ENCODE measurements around the gene CRELD2.

Gene CRELD2

DNA sequence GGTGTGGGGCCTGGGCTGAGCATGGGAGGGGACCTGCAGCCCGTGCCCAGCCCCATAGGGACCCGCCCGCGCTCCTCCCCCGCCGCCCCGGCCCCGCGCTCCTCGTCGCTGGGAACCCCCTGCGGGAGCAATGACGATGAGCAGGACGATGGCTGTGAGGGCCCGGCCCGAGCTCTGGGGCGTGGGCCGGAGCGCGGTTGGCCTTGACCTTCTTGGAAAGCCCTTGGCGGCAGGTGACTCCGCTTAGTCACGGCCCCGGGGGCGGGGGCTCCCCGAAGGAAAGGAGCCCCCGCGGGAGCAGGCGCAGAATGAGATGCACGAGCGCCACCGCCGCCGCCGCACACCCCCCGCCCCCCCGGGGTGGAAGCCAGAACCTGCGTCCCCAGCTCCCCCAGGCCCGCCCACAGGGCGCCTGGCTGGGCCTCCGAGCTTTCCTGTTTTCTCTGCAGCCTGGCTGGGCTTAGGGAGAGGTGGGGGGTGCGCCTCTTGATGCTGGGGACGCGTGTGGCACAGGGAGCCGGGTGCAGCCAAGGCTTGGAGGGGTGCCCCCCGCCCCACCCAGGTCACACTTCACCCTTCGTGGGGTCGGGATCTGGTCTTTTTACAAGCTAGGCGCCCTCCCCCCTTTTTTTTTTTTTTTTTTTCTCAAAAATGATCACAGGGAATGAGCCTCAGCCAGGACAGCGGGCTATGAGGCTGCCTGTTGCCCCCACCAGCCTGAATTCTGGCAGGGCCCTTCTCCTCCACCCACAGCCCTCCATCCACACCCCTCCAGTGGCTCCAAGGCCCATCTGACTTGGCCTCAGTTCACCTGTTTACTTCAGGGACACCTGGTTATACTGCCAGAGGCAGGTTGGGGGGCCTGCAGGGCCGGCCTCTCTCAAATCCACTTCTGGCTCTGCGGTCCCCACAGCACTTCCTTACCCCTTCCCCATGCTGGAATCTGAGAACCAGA lies 17.9 kb downstream of the CRELD2 start:
- H3K9ac ChIP-seq (ENCODE audit: low read length), result peak overlapping the region; percentile 12
- peak overlapping the region; percentile 44 for H3K4me3 ChIP-seq (ENCODE audit: low read length)
- no peaks in the 10 kb centered on the region for H3K27me3 ChIP-seq (ENCODE audit: control insufficient read depth, insufficient read depth, low read length)
- no peak overlapping the region for H3K27ac ChIP-seq (ENCODE audit: low read length)
- no peaks in the 10 kb centered on the region for H3K9me3 ChIP-seq (ENCODE audit: control insufficient read depth, low read depth, low read length)
- peaks cover 5% of the 10 kb centered on the region for H3K4me1 ChIP-seq (ENCODE audit: control insufficient read depth, low read depth, low read length)
- H3K36me3 ChIP-seq (ENCODE audit: control insufficient read depth, low read depth, low read length), result no peaks in the 10 kb centered on the region

DNA sequence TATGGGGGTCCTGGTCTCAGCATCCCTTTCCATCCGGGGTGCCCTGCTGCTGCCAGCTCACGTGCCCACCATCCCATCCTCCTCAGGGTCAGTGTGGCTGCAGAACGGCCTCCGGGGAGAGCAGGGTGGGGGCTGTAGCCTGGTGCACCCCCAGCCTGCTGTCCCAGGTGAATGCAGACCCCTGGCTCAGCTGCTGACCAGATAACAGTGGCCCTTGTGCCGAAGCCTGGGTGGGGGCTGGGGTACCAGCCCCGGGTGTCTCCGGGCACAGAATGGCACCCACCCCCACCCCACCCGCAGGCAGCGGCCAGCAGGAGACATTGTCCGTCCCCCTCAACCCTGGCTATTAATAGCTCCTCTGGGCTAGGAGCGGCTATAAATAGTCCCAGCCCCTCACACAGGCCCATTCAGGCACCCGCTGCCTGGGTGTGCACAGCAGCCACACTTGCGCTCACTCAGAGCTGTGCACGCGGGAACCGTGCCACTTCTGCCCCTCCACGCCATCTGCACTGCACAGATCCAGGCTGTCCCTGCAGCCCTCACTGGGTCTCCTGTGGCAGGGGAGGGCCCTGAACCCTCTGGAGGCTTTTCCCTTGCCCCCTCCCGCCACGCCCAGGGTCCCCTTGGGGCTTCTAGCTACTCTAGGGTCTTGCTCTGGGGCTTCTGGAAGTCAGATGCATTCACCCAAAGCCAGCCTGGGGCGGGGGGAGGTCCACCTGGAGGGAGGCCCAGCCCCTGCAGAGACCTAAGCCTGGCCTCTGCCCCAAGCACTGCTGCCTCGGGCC lies 18.7 kb downstream of the CRELD2 start:
- H3K4me3 ChIP-seq (ENCODE audit: low read length), result no peak overlapping the region
- no peaks in the 10 kb centered on the region for H3K27me3 ChIP-seq (ENCODE audit: control insufficient read depth, insufficient read depth, low read length)
- peaks cover 5% of the 10 kb centered on the region for H3K4me1 ChIP-seq (ENCODE audit: control insufficient read depth, low read depth, low read length)
- no peaks in the 10 kb centered on the region for H3K36me3 ChIP-seq (ENCODE audit: control insufficient read depth, low read depth, low read length)
- H3K9ac ChIP-seq (ENCODE audit: low read length), result peak overlapping the region; percentile 12
- no peaks in the 10 kb centered on the region for H3K9me3 ChIP-seq (ENCODE audit: control insufficient read depth, low read depth, low read length)
- no peak overlapping the region for H3K27ac ChIP-seq (ENCODE audit: low read length)

DNA sequence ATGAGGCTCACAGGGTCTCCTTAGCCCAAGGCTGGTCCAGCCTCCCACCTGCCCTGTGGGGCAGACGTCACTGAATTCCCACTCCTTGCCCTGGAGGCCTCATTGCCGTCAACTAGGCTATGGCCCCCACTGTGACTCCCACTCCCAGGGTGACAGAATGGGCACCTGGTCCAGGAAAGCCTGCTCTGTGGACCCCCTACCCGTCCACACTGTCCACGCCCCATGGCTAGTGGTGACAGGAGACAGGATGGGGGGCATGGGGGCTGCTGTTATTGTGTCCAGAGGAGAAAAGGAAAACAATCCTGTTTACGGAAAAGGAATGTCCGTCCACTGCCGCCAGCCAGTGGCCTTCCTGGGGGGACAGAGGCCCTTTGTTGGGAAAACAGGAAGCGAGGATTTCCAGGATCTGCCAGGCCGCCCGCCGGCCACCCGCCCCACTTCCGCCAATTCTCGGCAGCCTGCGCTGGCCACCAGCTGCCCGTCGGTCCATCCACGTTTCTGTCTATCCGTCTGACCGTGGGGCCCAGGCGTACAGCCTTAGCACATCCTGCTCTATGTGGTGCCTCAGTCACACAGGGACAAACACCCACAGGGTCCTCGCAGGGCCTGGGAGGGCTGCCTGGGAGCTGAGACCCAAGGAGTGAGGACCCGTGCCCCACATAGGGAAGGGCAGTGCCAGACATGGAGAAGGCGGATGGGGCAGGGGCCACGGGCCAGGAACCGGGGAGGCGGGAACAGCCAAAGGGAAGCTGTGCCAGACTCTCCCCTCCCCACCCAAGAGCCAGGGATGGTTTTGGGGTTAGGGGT lies 19.5 kb downstream of the CRELD2 start:
- Histone ChIP-seq H3K9ac (ENCODE audit: low read length) (no peak overlapping the region), H3K4me1 (ENCODE audit: control insufficient read depth, low read depth, low read length) (peaks cover 5% of the 10 kb centered on the region), H3K36me3 (ENCODE audit: control insufficient read depth, low read depth, low read length) (no peaks in the 10 kb centered on the region), H3K4me3 (ENCODE audit: low read length) (no peak overlapping the region), H3K27me3 (ENCODE audit: control insufficient read depth, insufficient read depth, low read length) (no peaks in the 10 kb centered on the region), H3K9me3 (ENCODE audit: control insufficient read depth, low read depth, low read length) (no peaks in the 10 kb centered on the region), H3K27ac (ENCODE audit: low read length) (no peak overlapping the region)

- no peaks in the 10 kb centered on the region for H3K9me3 ChIP-seq (ENCODE audit: control insufficient read depth, low read depth, low read length)
- no peak overlapping the region for H3K9ac ChIP-seq (ENCODE audit: low read length)
- H3K4me1 ChIP-seq (ENCODE audit: control insufficient read depth, low read depth, low read length), result peaks cover 5% of the 10 kb centered on the region
- H3K36me3 ChIP-seq (ENCODE audit: control insufficient read depth, low read depth, low read length), result no peaks in the 10 kb centered on the region
- H3K27ac ChIP-seq (ENCODE audit: low read length), result no peak overlapping the region
- H3K27me3 ChIP-seq (ENCODE audit: control insufficient read depth, insufficient read depth, low read length), result no peaks in the 10 kb centered on the region
- no peak overlapping the region for H3K4me3 ChIP-seq (ENCODE audit: low read length)
These were observed 20.2 kb downstream of the CRELD2 start for GRCh38 chr22:49938565-49939136.

GRCh38 chr22:49941507-49942316 lies 23.3 kb downstream of the CRELD2 start:
- no peak overlapping the region for H3K27ac ChIP-seq (ENCODE audit: low read length)
- H3K36me3 ChIP-seq (ENCODE audit: control insufficient read depth, low read depth, low read length), result no peaks in the 10 kb centered on the region
- H3K4me1 ChIP-seq (ENCODE audit: control insufficient read depth, low read depth, low read length), result peaks cover 1% of the 10 kb centered on the region
- H3K9me3 ChIP-seq (ENCODE audit: control insufficient read depth, low read depth, low read length), result no peaks in the 10 kb centered on the region
- no peak overlapping the region for H3K4me3 ChIP-seq (ENCODE audit: low read length)
- H3K27me3 ChIP-seq (ENCODE audit: control insufficient read depth, insufficient read depth, low read length), result no peaks in the 10 kb centered on the region
- no peak overlapping the region for H3K9ac ChIP-seq (ENCODE audit: low read length)

- no peak overlapping the region for H3K9ac ChIP-seq (ENCODE audit: low read length)
- H3K9me3 ChIP-seq (ENCODE audit: control insufficient read depth, low read depth, low read length), result no peaks in the 10 kb centered on the region
- no peaks in the 10 kb centered on the region for H3K36me3 ChIP-seq (ENCODE audit: control insufficient read depth, low read depth, low read length)
- no peaks in the 10 kb centered on the region for H3K4me1 ChIP-seq (ENCODE audit: control insufficient read depth, low read depth, low read length)
- H3K27ac ChIP-seq (ENCODE audit: low read length), result no peak overlapping the region
- no peak overlapping the region for H3K4me3 ChIP-seq (ENCODE audit: low read length)
- H3K27me3 ChIP-seq (ENCODE audit: control insufficient read depth, insufficient read depth, low read length), result no peaks in the 10 kb centered on the region
These were observed 24.4 kb downstream of the CRELD2 start for GRCh38 chr22:49942565-49943404.

DNA sequence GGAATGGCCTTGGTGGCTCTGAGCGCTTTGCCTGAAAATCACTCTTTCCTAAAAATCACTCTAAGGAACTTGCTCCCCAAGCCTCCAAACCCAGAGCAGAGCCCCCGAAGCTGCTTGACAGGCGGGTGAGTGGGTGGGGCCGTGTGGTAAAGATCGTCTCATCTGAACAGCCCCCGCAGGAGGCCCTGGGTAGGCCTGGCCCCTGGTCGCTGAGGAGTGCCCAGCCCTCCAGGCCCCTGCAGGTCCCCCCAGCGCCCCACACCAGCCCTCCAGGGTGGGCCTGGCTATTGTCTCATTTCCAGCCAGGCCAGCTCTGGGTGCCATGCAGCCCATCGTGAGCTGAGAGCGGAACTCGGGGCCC lies 25.0 kb downstream of the CRELD2 start:
- Histone ChIP-seq H3K27me3 (ENCODE audit: control insufficient read depth, insufficient read depth, low read length) (no peaks in the 10 kb centered on the region), H3K27ac (ENCODE audit: low read length) (no peak overlapping the region), H3K4me1 (ENCODE audit: control insufficient read depth, low read depth, low read length) (no peaks in the 10 kb centered on the region), H3K4me3 (ENCODE audit: low read length) (no peak overlapping the region), H3K9ac (ENCODE audit: low read length) (no peak overlapping the region), H3K36me3 (ENCODE audit: control insufficient read depth, low read depth, low read length) (no peaks in the 10 kb centered on the region), H3K9me3 (ENCODE audit: control insufficient read depth, low read depth, low read length) (no peaks in the 10 kb centered on the region)

- Histone ChIP-seq H3K4me1 (ENCODE audit: control insufficient read depth, low read depth, low read length) (no peaks in the 10 kb centered on the region), H3K9ac (ENCODE audit: low read length) (no peak overlapping the region), H3K9me3 (ENCODE audit: control insufficient read depth, low read depth, low read length) (no peaks in the 10 kb centered on the region), H3K27ac (ENCODE audit: low read length) (no peak overlapping the region), H3K36me3 (ENCODE audit: control insufficient read depth, low read depth, low read length) (no peaks in the 10 kb centered on the region), H3K4me3 (ENCODE audit: low read length) (no peak overlapping the region), H3K27me3 (ENCODE audit: control insufficient read depth, insufficient read depth, low read length) (no peaks in the 10 kb centered on the region)
These were observed 25.5 kb downstream of the CRELD2 start for GRCh38 chr22:49943771-49944398.

DNA sequence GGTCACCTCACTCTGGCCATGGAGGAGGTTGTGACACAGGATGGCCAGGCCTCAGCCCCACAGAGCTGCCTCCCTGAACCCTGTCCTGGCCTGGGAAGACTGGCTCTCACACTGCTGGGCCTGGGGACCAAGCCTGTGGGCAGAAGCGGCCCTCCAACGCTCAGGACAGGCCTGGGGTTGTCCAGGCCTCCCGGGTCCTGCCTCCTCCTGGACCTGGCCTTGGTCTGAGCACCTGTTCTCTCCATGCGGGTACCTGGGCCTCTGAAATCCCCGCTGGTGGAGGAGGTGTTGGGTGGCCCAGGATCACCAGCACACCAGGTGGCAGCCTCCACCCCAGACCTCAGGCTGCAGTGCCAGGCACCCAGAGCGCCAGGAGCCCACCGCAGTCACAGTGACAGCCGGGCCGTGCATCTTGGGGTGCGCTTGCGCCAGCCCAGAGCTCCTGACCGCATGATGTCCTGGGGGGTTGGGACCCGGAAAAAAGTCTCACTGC lies 26.0 kb downstream of the CRELD2 start:
- no peak overlapping the region for H3K27ac ChIP-seq (ENCODE audit: low read length)
- H3K4me3 ChIP-seq (ENCODE audit: low read length), result no peak overlapping the region
- H3K36me3 ChIP-seq (ENCODE audit: control insufficient read depth, low read depth, low read length), result no peaks in the 10 kb centered on the region
- H3K9me3 ChIP-seq (ENCODE audit: control insufficient read depth, low read depth, low read length), result no peaks in the 10 kb centered on the region
- no peaks in the 10 kb centered on the region for H3K27me3 ChIP-seq (ENCODE audit: control insufficient read depth, insufficient read depth, low read length)
- H3K4me1 ChIP-seq (ENCODE audit: control insufficient read depth, low read depth, low read length), result no peaks in the 10 kb centered on the region
- H3K9ac ChIP-seq (ENCODE audit: low read length), result no peak overlapping the region
